Erythroblast (primary cell): ENCODE measurements around the gene EDN3.

Source experiments
- GATA1 ChIP-seq: IDR thresholded peaks from 2 replicates; pipeline ENCODE4 v1.6.1; 2011; ENCODE audit warnings: low read depth, mild to moderate bottlenecking, control low read depth, low read length, moderate library complexity
- POLR2A ChIP-seq: IDR thresholded peaks from 2 replicates; pipeline ENCODE4 v1.6.1; 2011; ENCODE audit warnings: mild to moderate bottlenecking, low read length

DNA sequence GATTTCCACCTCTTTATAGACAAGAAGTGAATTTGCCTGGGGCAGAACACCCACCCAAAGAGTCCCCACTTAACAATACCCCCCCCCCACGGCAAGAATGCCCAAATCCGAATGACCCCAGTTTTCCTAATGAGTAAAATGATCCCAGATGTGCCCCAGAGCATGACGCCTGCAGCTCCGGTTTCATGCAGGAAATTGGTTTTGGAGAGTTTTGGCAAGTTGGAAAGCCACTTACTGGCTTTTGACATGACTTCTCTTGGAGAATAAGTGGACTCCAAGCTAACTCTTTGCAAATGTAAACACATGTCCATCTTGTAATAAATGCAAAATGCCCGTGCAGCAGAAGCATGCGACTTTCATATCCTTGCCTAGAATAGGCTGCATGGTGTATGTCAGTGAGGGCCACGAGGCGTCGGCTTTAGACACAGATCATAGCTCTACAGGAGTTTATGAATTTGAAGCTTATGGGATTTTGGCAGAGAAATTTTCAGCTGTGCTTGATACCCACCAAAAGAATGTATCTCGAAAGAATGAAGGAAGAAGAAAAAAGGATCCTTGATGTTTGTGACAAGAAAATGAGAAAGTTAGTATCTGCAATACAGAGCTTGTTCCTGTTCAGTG is 24.2 kb downstream of the EDN3 start:
- TF ChIP-seq POLR2A (no peak), GATA1 (no peak)
